ENCODE measurements around the gene GUCA1C.

DNA sequence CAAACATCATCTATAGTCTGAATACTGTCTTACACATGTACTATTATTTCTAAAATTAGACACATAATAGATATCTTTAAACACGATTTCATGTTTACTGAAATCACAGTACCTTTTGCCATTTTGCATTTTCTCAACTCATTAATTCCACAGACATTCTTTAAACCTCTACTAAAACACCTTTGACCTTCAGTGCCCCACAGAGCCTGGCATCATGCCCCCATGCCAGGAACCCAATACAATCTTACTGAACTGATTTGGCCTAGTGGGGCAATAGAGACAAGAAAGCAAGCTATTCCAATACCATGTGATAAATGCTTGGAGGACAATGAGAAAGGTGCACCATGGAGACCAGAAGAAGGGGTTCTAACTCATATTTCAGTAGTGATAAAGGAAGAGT is 19.3 kb upstream of the GUCA1C start:
- TF ChIP-seq ZNF565 (CRISPR knock-in tag; conservative IDR thresholded peaks at IDR 0.05; ENCODE audit: low read depth) (no peak), CSDC2 (CRISPR knock-in tag; IDR thresholded peaks at IDR 0.05) (no peak), ZFP30 (CRISPR knock-in tag; IDR thresholded peaks at IDR 0.05) (no peak), RARB (CRISPR knock-in tag; IDR thresholded peaks at IDR 0.05) (no peak), OSR1 (CRISPR knock-in tag; IDR thresholded peaks at IDR 0.05) (no peak), TCF4 (CRISPR knock-in tag; IDR thresholded peaks at IDR 0.05; ENCODE audit: borderline replicate concordance) (no peak), PPARA (CRISPR knock-in tag; IDR thresholded peaks at IDR 0.05; ENCODE audit: borderline replicate concordance) (no peak), GLIS3 (CRISPR knock-in tag; IDR thresholded peaks at IDR 0.05) (no peak), ZNF8 (CRISPR knock-in tag; IDR thresholded peaks at IDR 0.05) (no peak)
- TF ChIP-seq, protein P1, sequence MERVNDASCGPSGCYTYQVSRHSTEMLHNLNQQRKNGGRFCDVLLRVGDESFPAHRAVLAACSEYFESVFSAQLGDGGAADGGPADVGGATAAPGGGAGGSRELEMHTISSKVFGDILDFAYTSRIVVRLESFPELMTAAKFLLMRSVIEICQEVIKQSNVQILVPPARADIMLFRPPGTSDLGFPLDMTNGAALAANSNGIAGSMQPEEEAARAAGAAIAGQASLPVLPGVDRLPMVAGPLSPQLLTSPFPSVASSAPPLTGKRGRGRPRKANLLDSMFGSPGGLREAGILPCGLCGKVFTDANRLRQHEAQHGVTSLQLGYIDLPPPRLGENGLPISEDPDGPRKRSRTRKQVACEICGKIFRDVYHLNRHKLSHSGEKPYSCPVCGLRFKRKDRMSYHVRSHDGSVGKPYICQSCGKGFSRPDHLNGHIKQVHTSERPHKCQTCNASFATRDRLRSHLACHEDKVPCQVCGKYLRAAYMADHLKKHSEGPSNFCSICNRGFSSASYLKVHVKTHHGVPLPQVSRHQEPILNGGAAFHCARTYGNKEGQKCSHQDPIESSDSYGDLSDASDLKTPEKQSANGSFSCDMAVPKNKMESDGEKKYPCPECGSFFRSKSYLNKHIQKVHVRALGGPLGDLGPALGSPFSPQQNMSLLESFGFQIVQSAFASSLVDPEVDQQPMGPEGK (CRISPR knock-in tag; IDR thresholded peaks at IDR 0.05; ENCODE audit: borderline replicate concordance), result no peak
